ENCODE measurements around the gene RARB. TPM values are rescaled to one million over a fixed set of nuclear protein-coding genes. Genes with fewer than 3 reads are reported as not detected.

The RARB gene
- total RNA-seq, 1 experiment from 2014 or later = 0.24 TPM

- H3K27me3 ChIP-seq (replicated peaks; ENCODE audit: insufficient read depth, low read depth, low read length, poor library complexity) = no peaks in the 10 kb centered on the region
- ChIA-PET POLR2A (ENCODE audit: low non-redundant PET) (no interaction called here), CTCF (interaction anchor here (0.6 kb wide), 1 partner anchor 46 kb away, joined by 4 read pairs; no protein-coding TSS in a partner anchor)
- intact Hi-C loops (cut with micrococcal nuclease; ENCODE audit: unreplicated experiment) = loop anchor here (2.0 kb wide), 2 partner anchors 31 to 47 kb away; no protein-coding TSS in a partner anchor
- no peak for DNase-seq (ENCODE audit: low spot score)
- TF ChIP-seq CTCF (conservative IDR thresholded peaks at IDR 0.05; ENCODE audit: low read depth, low read length) = peak; percentile 38; the same call in 1 of the 2 replicates
- TF ChIP-seq EZH2 (IDR thresholded peaks at IDR 0.05; ENCODE audit: borderline replicate concordance, low read depth, low read length, poor library complexity, severe bottlenecking) = no peak
- no peaks in the 10 kb centered on the region for H3K36me3 ChIP-seq (ENCODE audit: insufficient read depth, low read length, poor library complexity, severe bottlenecking)
- H3K4me3 ChIP-seq (ENCODE audit: low read depth, low read length, poor library complexity, severe bottlenecking) = no peak overlapping the region
- BruUV-seq (replicated peaks) = no TSS peak
- H3K4me1 ChIP-seq (ENCODE audit: insufficient read depth, low read length, poor library complexity, severe bottlenecking) = peaks cover 19% of the 10 kb centered on the region
- no peaks in the 10 kb centered on the region for H3K9me3 ChIP-seq (ENCODE audit: low read depth, low read length, poor library complexity, severe bottlenecking)
- H3K27ac ChIP-seq (ENCODE audit: low read depth, low read length, poor library complexity, severe bottlenecking) = no peak overlapping the region
Observed at GRCh38 chr3:25502233-25502632, 74.2 kb downstream of the RARB start.

GRCh38 chr3:25503898-25504301 lies 75.8 kb downstream of the RARB start:
- no TSS peak for BruUV-seq (replicated peaks)
- H3K36me3 ChIP-seq (ENCODE audit: insufficient read depth, low read length, poor library complexity, severe bottlenecking) = no peaks in the 10 kb centered on the region
- no peak for TF ChIP-seq CTCF (conservative IDR thresholded peaks at IDR 0.05; ENCODE audit: low read depth, low read length)
- no peak for TF ChIP-seq EZH2 (IDR thresholded peaks at IDR 0.05; ENCODE audit: borderline replicate concordance, low read depth, low read length, poor library complexity, severe bottlenecking)
- H3K27me3 ChIP-seq (replicated peaks; ENCODE audit: insufficient read depth, low read depth, low read length, poor library complexity) = no peaks in the 10 kb centered on the region
- H3K27ac ChIP-seq (ENCODE audit: low read depth, low read length, poor library complexity, severe bottlenecking) = peak overlapping the region; percentile 46
- peaks cover 30% of the 10 kb centered on the region for H3K4me1 ChIP-seq (ENCODE audit: insufficient read depth, low read length, poor library complexity, severe bottlenecking)
- ChIA-PET CTCF (no interaction called here), POLR2A (ENCODE audit: low non-redundant PET) (no interaction called here)
- DNase-seq (ENCODE audit: low spot score) = peak; percentile 64
- intact Hi-C loops (cut with micrococcal nuclease; ENCODE audit: unreplicated experiment) = loop anchor here (2.0 kb wide), 2 partner anchors 33 to 49 kb away; no protein-coding TSS in a partner anchor
- H3K4me3 ChIP-seq (ENCODE audit: low read depth, low read length, poor library complexity, severe bottlenecking) = peak overlapping the region; percentile 16
- no peaks in the 10 kb centered on the region for H3K9me3 ChIP-seq (ENCODE audit: low read depth, low read length, poor library complexity, severe bottlenecking)

GRCh38 chr3:25505581-25505980 lies 77.5 kb downstream of the RARB start:
- no peaks in the 10 kb centered on the region for H3K9me3 ChIP-seq (ENCODE audit: low read depth, low read length, poor library complexity, severe bottlenecking)
- intact Hi-C loops (cut with micrococcal nuclease; ENCODE audit: unreplicated experiment) = no loop called here
- no peak overlapping the region for H3K27ac ChIP-seq (ENCODE audit: low read depth, low read length, poor library complexity, severe bottlenecking)
- BruUV-seq (replicated peaks) = no TSS peak
- H3K27me3 ChIP-seq (replicated peaks; ENCODE audit: insufficient read depth, low read depth, low read length, poor library complexity) = no peaks in the 10 kb centered on the region
- H3K36me3 ChIP-seq (ENCODE audit: insufficient read depth, low read length, poor library complexity, severe bottlenecking) = no peaks in the 10 kb centered on the region
- H3K4me1 ChIP-seq (ENCODE audit: insufficient read depth, low read length, poor library complexity, severe bottlenecking) = peaks cover 39% of the 10 kb centered on the region
- no peak for DNase-seq (ENCODE audit: low spot score)
- ChIA-PET CTCF (no interaction called here), POLR2A (ENCODE audit: low non-redundant PET) (no interaction called here)
- no peak overlapping the region for H3K4me3 ChIP-seq (ENCODE audit: low read depth, low read length, poor library complexity, severe bottlenecking)
- TF ChIP-seq CTCF (conservative IDR thresholded peaks at IDR 0.05; ENCODE audit: low read depth, low read length) (no peak), EZH2 (IDR thresholded peaks at IDR 0.05; ENCODE audit: borderline replicate concordance, low read depth, low read length, poor library complexity, severe bottlenecking) (no peak)
